ENCODE data around the gene ZNRD2.

DNA sequence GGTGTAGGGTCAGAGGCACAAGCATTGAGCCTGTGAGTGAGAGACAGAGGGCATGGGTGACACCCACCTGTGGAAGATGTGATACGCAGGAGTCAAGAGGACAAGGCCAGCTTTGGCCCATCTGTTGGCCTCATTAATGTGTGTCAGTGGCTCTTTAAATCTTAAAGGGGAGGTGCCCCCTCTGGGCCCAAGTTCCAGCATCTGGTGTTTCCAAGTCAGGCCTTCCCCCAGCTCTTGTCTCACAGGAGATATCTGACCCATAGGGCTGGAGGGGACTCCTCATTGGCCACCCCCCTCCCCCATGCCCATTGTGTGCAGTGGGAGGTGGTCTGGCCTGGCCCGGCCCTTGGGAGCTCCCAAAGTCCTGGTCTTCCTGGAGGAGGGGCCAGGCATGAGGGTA is 16.4 kb downstream of the ZNRD2 start:
- TF ChIP-seq, protein P1, sequence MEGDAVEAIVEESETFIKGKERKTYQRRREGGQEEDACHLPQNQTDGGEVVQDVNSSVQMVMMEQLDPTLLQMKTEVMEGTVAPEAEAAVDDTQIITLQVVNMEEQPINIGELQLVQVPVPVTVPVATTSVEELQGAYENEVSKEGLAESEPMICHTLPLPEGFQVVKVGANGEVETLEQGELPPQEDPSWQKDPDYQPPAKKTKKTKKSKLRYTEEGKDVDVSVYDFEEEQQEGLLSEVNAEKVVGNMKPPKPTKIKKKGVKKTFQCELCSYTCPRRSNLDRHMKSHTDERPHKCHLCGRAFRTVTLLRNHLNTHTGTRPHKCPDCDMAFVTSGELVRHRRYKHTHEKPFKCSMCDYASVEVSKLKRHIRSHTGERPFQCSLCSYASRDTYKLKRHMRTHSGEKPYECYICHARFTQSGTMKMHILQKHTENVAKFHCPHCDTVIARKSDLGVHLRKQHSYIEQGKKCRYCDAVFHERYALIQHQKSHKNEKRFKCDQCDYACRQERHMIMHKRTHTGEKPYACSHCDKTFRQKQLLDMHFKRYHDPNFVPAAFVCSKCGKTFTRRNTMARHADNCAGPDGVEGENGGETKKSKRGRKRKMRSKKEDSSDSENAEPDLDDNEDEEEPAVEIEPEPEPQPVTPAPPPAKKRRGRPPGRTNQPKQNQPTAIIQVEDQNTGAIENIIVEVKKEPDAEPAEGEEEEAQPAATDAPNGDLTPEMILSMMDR (IDR thresholded peaks at IDR 0.05): no peak
- TF ChIP-seq TCF7L2 (IDR thresholded peaks at IDR 0.05; ENCODE audit: low read depth, low read length) (no peak), SIN3A (IDR thresholded peaks at IDR 0.05; ENCODE audit: borderline replicate concordance, insufficient read depth, low read depth, low read length) (no peak), POLR2AphosphoS5 (IDR thresholded peaks at IDR 0.05; ENCODE audit: low read depth, low read length) (no peak)
- TF ChIP-seq, protein P2, sequence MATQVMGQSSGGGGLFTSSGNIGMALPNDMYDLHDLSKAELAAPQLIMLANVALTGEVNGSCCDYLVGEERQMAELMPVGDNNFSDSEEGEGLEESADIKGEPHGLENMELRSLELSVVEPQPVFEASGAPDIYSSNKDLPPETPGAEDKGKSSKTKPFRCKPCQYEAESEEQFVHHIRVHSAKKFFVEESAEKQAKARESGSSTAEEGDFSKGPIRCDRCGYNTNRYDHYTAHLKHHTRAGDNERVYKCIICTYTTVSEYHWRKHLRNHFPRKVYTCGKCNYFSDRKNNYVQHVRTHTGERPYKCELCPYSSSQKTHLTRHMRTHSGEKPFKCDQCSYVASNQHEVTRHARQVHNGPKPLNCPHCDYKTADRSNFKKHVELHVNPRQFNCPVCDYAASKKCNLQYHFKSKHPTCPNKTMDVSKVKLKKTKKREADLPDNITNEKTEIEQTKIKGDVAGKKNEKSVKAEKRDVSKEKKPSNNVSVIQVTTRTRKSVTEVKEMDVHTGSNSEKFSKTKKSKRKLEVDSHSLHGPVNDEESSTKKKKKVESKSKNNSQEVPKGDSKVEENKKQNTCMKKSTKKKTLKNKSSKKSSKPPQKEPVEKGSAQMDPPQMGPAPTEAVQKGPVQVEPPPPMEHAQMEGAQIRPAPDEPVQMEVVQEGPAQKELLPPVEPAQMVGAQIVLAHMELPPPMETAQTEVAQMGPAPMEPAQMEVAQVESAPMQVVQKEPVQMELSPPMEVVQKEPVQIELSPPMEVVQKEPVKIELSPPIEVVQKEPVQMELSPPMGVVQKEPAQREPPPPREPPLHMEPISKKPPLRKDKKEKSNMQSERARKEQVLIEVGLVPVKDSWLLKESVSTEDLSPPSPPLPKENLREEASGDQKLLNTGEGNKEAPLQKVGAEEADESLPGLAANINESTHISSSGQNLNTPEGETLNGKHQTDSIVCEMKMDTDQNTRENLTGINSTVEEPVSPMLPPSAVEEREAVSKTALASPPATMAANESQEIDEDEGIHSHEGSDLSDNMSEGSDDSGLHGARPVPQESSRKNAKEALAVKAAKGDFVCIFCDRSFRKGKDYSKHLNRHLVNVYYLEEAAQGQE (IDR thresholded peaks at IDR 0.05; ENCODE audit: insufficient read depth in 1 of 2, low read depth in 2 of 2, low read length in 1 of 2): no peak
